ENCODE measurements around the gene RGL2.

GRCh38 chr6:33252759-33253158 lies 46.0 kb downstream of the RGL2 start:
- TF ChIP-seq, protein P1, sequence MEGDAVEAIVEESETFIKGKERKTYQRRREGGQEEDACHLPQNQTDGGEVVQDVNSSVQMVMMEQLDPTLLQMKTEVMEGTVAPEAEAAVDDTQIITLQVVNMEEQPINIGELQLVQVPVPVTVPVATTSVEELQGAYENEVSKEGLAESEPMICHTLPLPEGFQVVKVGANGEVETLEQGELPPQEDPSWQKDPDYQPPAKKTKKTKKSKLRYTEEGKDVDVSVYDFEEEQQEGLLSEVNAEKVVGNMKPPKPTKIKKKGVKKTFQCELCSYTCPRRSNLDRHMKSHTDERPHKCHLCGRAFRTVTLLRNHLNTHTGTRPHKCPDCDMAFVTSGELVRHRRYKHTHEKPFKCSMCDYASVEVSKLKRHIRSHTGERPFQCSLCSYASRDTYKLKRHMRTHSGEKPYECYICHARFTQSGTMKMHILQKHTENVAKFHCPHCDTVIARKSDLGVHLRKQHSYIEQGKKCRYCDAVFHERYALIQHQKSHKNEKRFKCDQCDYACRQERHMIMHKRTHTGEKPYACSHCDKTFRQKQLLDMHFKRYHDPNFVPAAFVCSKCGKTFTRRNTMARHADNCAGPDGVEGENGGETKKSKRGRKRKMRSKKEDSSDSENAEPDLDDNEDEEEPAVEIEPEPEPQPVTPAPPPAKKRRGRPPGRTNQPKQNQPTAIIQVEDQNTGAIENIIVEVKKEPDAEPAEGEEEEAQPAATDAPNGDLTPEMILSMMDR (IDR thresholded peaks at IDR 0.05 in 2 of 3, conservative IDR thresholded peaks at IDR 0.05 in 1 of 3; ENCODE audit: control insufficient read depth in 2 of 3, extremely low read depth in 1 of 3, insufficient read depth in 1 of 3, low read depth in 3 of 3, low read length in 3 of 3): no peak
- TF ChIP-seq USF2 (IDR thresholded peaks at IDR 0.05; ENCODE audit: borderline replicate concordance, low read depth, low read length) (no peak), EZH2 (IDR thresholded peaks at IDR 0.05; ENCODE audit: borderline replicate concordance, control insufficient read depth, low read depth, low read length) (no peak), RAD21 (IDR thresholded peaks at IDR 0.05; ENCODE audit: insufficient read depth, low read depth, low read length) (no peak), MYC (IDR thresholded peaks at IDR 0.05; ENCODE audit: insufficient read depth, insufficient read length, insufficient replicate concordance, low read length, severe bottlenecking) (no peak), PBX3 (IDR thresholded peaks at IDR 0.05; ENCODE audit: insufficient replicate concordance, low read depth, low read length) (no peak), EED (IDR thresholded peaks at IDR 0.05; ENCODE audit: low read depth) (no peak), YY1 (IDR thresholded peaks at IDR 0.05; ENCODE audit: low read depth, low read length) (no peak), ZBED1 (IDR thresholded peaks at IDR 0.05; ENCODE audit: borderline replicate concordance) (no peak), SRF (IDR thresholded peaks at IDR 0.05; ENCODE audit: low read depth in 2 of 2, low read length in 2 of 2) (no peak)
- TF ChIP-seq, protein P2, sequence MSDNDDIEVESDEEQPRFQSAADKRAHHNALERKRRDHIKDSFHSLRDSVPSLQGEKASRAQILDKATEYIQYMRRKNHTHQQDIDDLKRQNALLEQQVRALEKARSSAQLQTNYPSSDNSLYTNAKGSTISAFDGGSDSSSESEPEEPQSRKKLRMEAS (IDR thresholded peaks at IDR 0.05; ENCODE audit: low read depth, low read length): no peak
